Measurements from ENCODE around the gene GSTT2B.
"Not testable (repeated sequence)": the region's sequence is repeated elsewhere in the genome, so short reads cannot be mapped to it uniquely, and the experiment has no call there.

The GSTT2B gene

DNA sequence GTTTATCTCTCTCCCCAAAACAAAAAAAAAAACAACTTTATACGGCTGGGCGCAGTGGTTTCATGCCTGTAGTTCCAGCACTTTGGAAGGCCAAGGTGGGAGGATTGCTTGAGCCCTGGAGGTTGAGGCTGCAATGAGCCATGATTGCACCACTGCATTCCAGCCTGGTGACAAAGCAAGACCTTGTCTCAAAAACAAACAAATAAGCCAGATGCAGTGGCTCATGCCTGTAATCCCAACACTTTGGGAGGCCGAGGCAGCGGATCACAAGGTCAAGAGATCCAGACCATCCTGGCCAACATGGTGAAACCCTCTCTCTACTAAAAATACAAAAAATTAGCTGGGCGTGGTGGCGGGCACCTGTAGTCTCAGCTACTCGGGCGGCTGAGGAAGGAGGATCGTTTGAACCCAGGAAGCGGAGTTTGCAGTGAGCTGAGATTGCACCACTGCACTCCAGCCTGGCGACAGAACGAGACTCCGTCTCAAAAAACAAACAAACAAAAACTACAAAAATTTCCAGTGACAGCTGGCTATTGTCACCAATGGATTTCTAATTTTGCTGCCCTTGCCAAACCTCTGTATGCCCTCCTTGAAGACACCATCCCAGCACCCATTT is 39.3 kb downstream of the GSTT2B start:
- peak; percentile 79 for DNase-seq
- not testable (repeated sequence) for H3K27ac ChIP-seq (ENCODE audit: low read length, poor library complexity, severe bottlenecking); H3K4me3 ChIP-seq (ENCODE audit: insufficient read depth in 1 of 2, low read depth in 1 of 2, low read length in 2 of 2); H2AK5ac ChIP-seq (ENCODE audit: low read length, severe bottlenecking); H3K18ac ChIP-seq (ENCODE audit: low read depth in 1 of 2, low read length in 2 of 2); H2BK120ac ChIP-seq (ENCODE audit: low read depth, low read length); H2BK15ac ChIP-seq (ENCODE audit: low read depth, poor library complexity, severe bottlenecking); H3K4ac ChIP-seq (ENCODE audit: low read depth in 1 of 2, low read length in 2 of 2); H3K4me2 ChIP-seq (ENCODE audit: low read length, poor library complexity, severe bottlenecking); H3K4me1 ChIP-seq (ENCODE audit: control insufficient read depth, insufficient read depth, low read depth, low read length); H2BK5ac ChIP-seq (ENCODE audit: low read depth, low read length, poor library complexity, severe bottlenecking); H2BK12ac ChIP-seq (ENCODE audit: low read length in 2 of 2); H3K23ac ChIP-seq (ENCODE audit: low read length in 2 of 2); H4K8ac ChIP-seq (ENCODE audit: low read length); H3K27me3 ChIP-seq (ENCODE audit: control insufficient read depth in 1 of 2, insufficient read depth in 1 of 2, low read length in 2 of 2); H3K79me1 ChIP-seq (replicated peaks; ENCODE audit: low read length, poor library complexity, severe bottlenecking); H4K91ac ChIP-seq (ENCODE audit: low read length); H3K9ac ChIP-seq (ENCODE audit: low read length); H3K36me3 ChIP-seq (ENCODE audit: control insufficient read depth in 1 of 2, insufficient read depth in 2 of 2, low read depth in 1 of 2, low read length in 2 of 2); H3K14ac ChIP-seq (ENCODE audit: low read length in 2 of 2); H2AFZ ChIP-seq (ENCODE audit: low read depth, low read length)
- 64% methylated on average over 13 of the region's 13 CpGs for WGBS
- H3K9me3 ChIP-seq (ENCODE audit: control insufficient read depth, low read length) = peaks cover 13% of the 10 kb centered on the region

DNA sequence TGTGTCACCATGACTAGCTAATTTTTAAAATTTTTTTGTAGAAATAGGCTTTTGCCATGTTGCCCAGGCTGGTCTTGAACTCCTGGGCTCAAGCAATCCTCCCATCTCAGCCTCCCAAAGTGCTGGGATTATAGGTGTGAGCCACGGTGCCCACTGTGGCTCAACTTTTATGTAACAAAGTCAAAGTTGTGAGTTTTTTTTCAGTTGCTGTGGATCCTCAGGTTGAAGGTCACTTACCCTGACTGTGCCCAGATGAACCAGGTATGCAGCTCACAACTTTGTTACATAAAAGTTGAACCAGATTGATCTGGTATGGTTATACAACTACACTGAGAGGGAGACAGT is 40.8 kb downstream of the GSTT2B start:
- H3K4ac ChIP-seq (ENCODE audit: low read depth in 1 of 2, low read length in 2 of 2); H2AFZ ChIP-seq (ENCODE audit: low read depth, low read length); H3K4me2 ChIP-seq (ENCODE audit: low read length, poor library complexity, severe bottlenecking); H3K9ac ChIP-seq (ENCODE audit: low read length); H3K4me1 ChIP-seq (ENCODE audit: control insufficient read depth, insufficient read depth, low read depth, low read length); H3K14ac ChIP-seq (ENCODE audit: low read length in 2 of 2); H2AK5ac ChIP-seq (ENCODE audit: low read length, severe bottlenecking); H3K27ac ChIP-seq (ENCODE audit: low read length, poor library complexity, severe bottlenecking); H3K36me3 ChIP-seq (ENCODE audit: control insufficient read depth in 1 of 2, insufficient read depth in 2 of 2, low read depth in 1 of 2, low read length in 2 of 2); H4K91ac ChIP-seq (ENCODE audit: low read length); DNase-seq; H3K79me1 ChIP-seq (replicated peaks; ENCODE audit: low read length, poor library complexity, severe bottlenecking); H4K8ac ChIP-seq (ENCODE audit: low read length); H2BK5ac ChIP-seq (ENCODE audit: low read depth, low read length, poor library complexity, severe bottlenecking); H3K23ac ChIP-seq (ENCODE audit: low read length in 2 of 2); H2BK120ac ChIP-seq (ENCODE audit: low read depth, low read length); H3K4me3 ChIP-seq (ENCODE audit: insufficient read depth in 1 of 2, low read depth in 1 of 2, low read length in 2 of 2); H2BK15ac ChIP-seq (ENCODE audit: low read depth, poor library complexity, severe bottlenecking); H3K18ac ChIP-seq (ENCODE audit: low read depth in 1 of 2, low read length in 2 of 2); H3K9me3 ChIP-seq (ENCODE audit: control insufficient read depth, low read length); H3K27me3 ChIP-seq (ENCODE audit: control insufficient read depth in 1 of 2, insufficient read depth in 1 of 2, low read length in 2 of 2): not testable (repeated sequence)
- 100% methylated on average over 1 of the region's 1 CpG for WGBS
- peak overlapping the region in 1 of 2 experiments; percentile 40 for H2BK12ac ChIP-seq (ENCODE audit: low read length in 2 of 2)

DNA sequence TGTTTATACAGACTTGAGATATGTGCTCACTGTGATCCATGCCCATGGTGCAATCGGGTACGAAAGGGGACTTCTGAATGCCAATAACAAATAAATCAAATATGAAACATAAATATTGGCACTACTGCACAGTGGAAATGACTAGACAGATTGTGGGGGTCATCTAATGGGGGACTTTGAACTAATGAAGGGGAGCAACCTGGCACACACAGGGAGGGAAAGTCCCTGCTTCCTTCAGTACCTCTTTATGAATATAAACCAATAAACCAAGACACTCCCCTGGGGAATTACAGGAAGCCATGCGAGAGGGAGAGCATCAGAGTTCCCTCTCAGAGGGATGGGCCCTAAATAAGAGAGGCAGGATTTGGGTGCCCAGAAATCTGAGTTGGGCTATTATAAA is 45.7 kb downstream of the GSTT2B start:
- Histone ChIP-seq H4K8ac (ENCODE audit: low read length) (no peak overlapping the region), H4K91ac (ENCODE audit: low read length) (no peak overlapping the region), H3K4me3 (ENCODE audit: insufficient read depth in 1 of 2, low read depth in 1 of 2, low read length in 2 of 2) (no peak overlapping the region), H3K14ac (ENCODE audit: low read length in 2 of 2) (no peak overlapping the region), H3K4me1 (ENCODE audit: control insufficient read depth, insufficient read depth, low read depth, low read length) (peaks cover 4% of the 10 kb centered on the region), H3K9me3 (ENCODE audit: control insufficient read depth, low read length) (no peaks in the 10 kb centered on the region), H2BK15ac (ENCODE audit: low read depth, poor library complexity, severe bottlenecking) (no peak overlapping the region), H2BK5ac (ENCODE audit: low read depth, low read length, poor library complexity, severe bottlenecking) (no peak overlapping the region), H3K9ac (ENCODE audit: low read length) (no peak overlapping the region), H3K18ac (ENCODE audit: low read depth in 1 of 2, low read length in 2 of 2) (no peak overlapping the region), H3K23ac (ENCODE audit: low read length in 2 of 2) (no peak overlapping the region), H3K27me3 (ENCODE audit: control insufficient read depth in 1 of 2, insufficient read depth in 1 of 2, low read length in 2 of 2) (no peaks in the 10 kb centered on the region), H3K27ac (ENCODE audit: low read length, poor library complexity, severe bottlenecking) (no peak overlapping the region), H2BK120ac (ENCODE audit: low read depth, low read length) (no peak overlapping the region), H3K4me2 (ENCODE audit: low read length, poor library complexity, severe bottlenecking) (no peak overlapping the region), H2AFZ (ENCODE audit: low read depth, low read length) (no peak overlapping the region), H2BK12ac (ENCODE audit: low read length in 2 of 2) (no peak overlapping the region), H3K79me1 (replicated peaks; ENCODE audit: low read length, poor library complexity, severe bottlenecking) (peaks cover 2% of the 10 kb centered on the region), H3K36me3 (ENCODE audit: control insufficient read depth in 1 of 2, insufficient read depth in 2 of 2, low read depth in 1 of 2, low read length in 2 of 2) (no peaks in the 10 kb centered on the region), H2AK5ac (ENCODE audit: low read length, severe bottlenecking) (no peak overlapping the region), H3K4ac (ENCODE audit: low read depth in 1 of 2, low read length in 2 of 2) (no peak overlapping the region)
- 100% methylated on average over 1 of the region's 3 CpGs for WGBS
- no peak for DNase-seq

DNA sequence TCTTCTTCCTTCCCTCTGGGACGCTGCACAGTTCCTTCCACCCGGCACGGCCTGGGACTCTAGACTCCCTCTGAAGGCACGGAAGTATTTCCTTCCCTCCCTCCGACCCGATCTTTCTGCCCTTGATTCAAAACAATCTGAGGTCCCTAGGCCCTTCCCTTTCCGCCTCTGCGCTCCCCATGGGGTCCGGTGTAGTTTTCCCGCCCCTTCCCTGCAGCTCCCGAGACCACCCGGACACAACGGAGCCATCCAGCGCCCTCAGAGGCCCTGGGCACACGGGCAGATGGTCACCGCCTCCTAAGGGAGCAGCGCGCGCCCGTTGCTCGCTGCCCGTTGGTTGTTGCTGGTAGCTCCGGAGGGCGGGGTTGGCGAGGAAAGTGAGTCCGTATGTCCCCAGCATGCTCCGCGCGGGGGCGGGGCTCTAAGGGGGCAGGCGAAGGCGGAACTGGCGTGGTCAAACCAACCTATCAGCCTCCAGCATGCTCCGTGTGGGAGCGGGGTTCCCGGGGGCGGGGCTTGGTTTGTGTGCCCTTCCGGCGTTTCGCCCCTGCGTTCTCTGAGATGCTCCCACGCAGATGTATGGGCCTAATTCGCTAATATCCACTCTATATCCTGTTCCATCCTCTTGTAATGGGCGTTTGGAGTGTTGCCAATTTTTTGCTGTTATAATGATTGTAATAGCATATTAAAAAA is 47.2 kb downstream of the GSTT2B start:
- no peak overlapping the region for H2AK5ac ChIP-seq (ENCODE audit: low read length, severe bottlenecking)
- 1% methylated on average over 28 of the region's 44 CpGs for WGBS

More for the DNA sequence above, 47.2 kb downstream of the GSTT2B start:
- peak overlapping the region; percentile 89 for H3K27ac ChIP-seq (ENCODE audit: low read length, poor library complexity, severe bottlenecking)
- H4K91ac ChIP-seq (ENCODE audit: low read length) = peak overlapping the region; percentile 79
- H3K9me3 ChIP-seq (ENCODE audit: control insufficient read depth, low read length) = no peaks in the 10 kb centered on the region
- H3K4ac ChIP-seq (ENCODE audit: low read depth in 1 of 2, low read length in 2 of 2) = peak overlapping the region; percentile 16 to 77
- peaks cover 2% of the 10 kb centered on the region for H3K79me1 ChIP-seq (replicated peaks; ENCODE audit: low read length, poor library complexity, severe bottlenecking)
- no peak overlapping the region for H2BK5ac ChIP-seq (ENCODE audit: low read depth, low read length, poor library complexity, severe bottlenecking)
- H3K4me1 ChIP-seq (ENCODE audit: control insufficient read depth, insufficient read depth, low read depth, low read length) = peaks cover 2% of the 10 kb centered on the region
- H2AFZ ChIP-seq (ENCODE audit: low read depth, low read length) = no peak overlapping the region
- no peaks in the 10 kb centered on the region for H3K36me3 ChIP-seq (ENCODE audit: control insufficient read depth in 1 of 2, insufficient read depth in 2 of 2, low read depth in 1 of 2, low read length in 2 of 2)
- H3K9ac ChIP-seq (ENCODE audit: low read length) = peak overlapping the region; percentile 95
- H2BK15ac ChIP-seq (ENCODE audit: low read depth, poor library complexity, severe bottlenecking) = no peak overlapping the region
- H3K4me3 ChIP-seq (ENCODE audit: insufficient read depth in 1 of 2, low read depth in 1 of 2, low read length in 2 of 2) = peak overlapping the region; percentile 58 to 91
- H2BK12ac ChIP-seq (ENCODE audit: low read length in 2 of 2) = no peak overlapping the region
- no peak overlapping the region for H3K23ac ChIP-seq (ENCODE audit: low read length in 2 of 2)
- H3K27me3 ChIP-seq (ENCODE audit: control insufficient read depth in 1 of 2, insufficient read depth in 1 of 2, low read length in 2 of 2) = no peaks in the 10 kb centered on the region
- H3K4me2 ChIP-seq (ENCODE audit: low read length, poor library complexity, severe bottlenecking) = peak overlapping the region; percentile 66
- peak overlapping the region; percentile 72 to 90 for H3K18ac ChIP-seq (ENCODE audit: low read depth in 1 of 2, low read length in 2 of 2)
- DNase-seq = peak; percentile 99
- no peak overlapping the region for H3K14ac ChIP-seq (ENCODE audit: low read length in 2 of 2)
- H4K8ac ChIP-seq (ENCODE audit: low read length) = peak overlapping the region; percentile 93
- no peak overlapping the region for H2BK120ac ChIP-seq (ENCODE audit: low read depth, low read length)

Data from mesenchymal stem cell (in vitro differentiated cells and primary cell).